ENCODE results near the gene JAK1.

DNA sequence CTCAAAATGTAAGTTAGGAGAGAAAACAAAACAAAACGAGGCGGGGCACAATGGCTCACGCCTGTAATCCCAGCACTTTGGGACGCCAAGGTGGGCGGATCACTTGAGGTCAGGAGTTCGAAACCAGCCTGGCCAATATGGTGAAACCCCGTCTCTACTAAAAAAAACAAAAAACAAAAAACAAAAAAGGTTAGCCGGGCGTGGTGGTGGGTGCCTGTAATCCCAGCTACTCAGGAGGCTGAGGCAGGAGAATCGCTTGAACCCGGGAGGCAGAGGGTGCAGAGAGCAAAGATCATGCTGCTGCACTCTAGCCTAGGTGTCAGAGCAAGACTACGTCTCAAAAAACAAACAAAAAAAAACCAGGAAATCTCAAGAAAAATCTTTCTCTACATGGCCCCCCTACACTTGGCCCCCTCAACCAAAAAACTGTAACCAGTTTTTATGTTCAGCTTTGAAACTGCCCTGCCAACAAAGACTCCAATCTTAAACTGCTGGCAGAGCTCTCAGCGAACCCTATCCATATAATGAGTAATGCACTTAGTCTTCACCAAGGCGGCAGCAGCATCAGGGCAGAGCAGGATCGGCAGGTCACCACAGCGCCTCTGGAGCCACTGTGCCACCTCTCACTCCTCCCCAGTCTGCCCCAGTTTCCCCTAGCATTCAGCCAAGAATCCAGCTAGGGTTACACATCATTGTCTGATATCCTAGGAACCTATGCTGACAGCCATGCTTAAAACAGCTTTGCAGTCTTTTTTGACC is 71.7 kb downstream of the JAK1 start:
- TF ChIP-seq, protein P1, sequence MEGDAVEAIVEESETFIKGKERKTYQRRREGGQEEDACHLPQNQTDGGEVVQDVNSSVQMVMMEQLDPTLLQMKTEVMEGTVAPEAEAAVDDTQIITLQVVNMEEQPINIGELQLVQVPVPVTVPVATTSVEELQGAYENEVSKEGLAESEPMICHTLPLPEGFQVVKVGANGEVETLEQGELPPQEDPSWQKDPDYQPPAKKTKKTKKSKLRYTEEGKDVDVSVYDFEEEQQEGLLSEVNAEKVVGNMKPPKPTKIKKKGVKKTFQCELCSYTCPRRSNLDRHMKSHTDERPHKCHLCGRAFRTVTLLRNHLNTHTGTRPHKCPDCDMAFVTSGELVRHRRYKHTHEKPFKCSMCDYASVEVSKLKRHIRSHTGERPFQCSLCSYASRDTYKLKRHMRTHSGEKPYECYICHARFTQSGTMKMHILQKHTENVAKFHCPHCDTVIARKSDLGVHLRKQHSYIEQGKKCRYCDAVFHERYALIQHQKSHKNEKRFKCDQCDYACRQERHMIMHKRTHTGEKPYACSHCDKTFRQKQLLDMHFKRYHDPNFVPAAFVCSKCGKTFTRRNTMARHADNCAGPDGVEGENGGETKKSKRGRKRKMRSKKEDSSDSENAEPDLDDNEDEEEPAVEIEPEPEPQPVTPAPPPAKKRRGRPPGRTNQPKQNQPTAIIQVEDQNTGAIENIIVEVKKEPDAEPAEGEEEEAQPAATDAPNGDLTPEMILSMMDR (IDR thresholded peaks at IDR 0.05) = no peak
- TF ChIP-seq EP300 (IDR thresholded peaks at IDR 0.05) = no peak

Data from upper lobe of left lung (tissue), 4 donors.